Ovary (tissue), 3 donors: ENCODE measurements around the gene DPM3.

Experiments
- EP300 ChIP-seq: sonication (generic); formaldehyde crosslinking; IDR thresholded peaks from one replicate; pipeline ENCODE4 v1.6.1; 2017; ENCODE audit warnings: antibody characterized with exemption
- POLR2A ChIP-seq: fragments of 450-650 bp; IDR thresholded peaks from one replicate; pipeline ENCODE4 v1.6.1; 2017; ENCODE audit warnings: antibody characterized with exemption, mild to moderate bottlenecking, moderate library complexity
- TF ChIP-seq, protein P1 (sequence below), 3 donors: fragments of 450-650 bp in 2 of 3; fragments of 200-600 bp in 1 of 3; IDR thresholded peaks; one replicate each; pipeline versions ENCODE4 v1.5.1 to v1.8.0; 2016 to 2022; ENCODE audit warnings: antibody characterized with exemption in 3 of 3, mild to moderate bottlenecking in 1 of 3
- donor health status: DM: no; HTN: no; CAD: no.

DNA sequence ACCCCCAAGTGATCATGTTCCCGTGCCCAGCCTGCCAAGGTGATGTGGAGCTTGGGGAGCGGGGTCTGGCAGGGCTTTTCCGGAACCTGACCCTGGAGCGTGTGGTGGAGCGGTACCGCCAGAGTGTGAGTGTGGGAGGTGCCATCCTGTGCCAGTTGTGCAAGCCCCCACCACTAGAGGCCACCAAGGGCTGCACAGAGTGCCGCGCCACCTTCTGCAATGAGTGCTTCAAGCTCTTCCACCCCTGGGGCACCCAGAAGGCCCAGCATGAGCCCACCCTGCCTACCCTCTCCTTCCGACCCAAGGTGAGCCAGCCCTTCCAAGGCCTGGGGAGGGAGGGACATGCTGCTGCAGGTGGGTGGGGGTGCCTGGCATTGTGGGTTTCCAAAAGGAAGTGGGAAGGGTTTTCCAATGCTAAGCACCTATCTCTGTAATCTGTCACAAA is 35.6 kb upstream of the DPM3 start:
- TF ChIP-seq EP300 (no peak), POLR2A (no peak)
- TF ChIP-seq, protein P1, sequence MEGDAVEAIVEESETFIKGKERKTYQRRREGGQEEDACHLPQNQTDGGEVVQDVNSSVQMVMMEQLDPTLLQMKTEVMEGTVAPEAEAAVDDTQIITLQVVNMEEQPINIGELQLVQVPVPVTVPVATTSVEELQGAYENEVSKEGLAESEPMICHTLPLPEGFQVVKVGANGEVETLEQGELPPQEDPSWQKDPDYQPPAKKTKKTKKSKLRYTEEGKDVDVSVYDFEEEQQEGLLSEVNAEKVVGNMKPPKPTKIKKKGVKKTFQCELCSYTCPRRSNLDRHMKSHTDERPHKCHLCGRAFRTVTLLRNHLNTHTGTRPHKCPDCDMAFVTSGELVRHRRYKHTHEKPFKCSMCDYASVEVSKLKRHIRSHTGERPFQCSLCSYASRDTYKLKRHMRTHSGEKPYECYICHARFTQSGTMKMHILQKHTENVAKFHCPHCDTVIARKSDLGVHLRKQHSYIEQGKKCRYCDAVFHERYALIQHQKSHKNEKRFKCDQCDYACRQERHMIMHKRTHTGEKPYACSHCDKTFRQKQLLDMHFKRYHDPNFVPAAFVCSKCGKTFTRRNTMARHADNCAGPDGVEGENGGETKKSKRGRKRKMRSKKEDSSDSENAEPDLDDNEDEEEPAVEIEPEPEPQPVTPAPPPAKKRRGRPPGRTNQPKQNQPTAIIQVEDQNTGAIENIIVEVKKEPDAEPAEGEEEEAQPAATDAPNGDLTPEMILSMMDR (IDR thresholded peaks at IDR 0.05) = no peak
